GM12874 (cell line): ENCODE results near the gene ELMO1.

Source experiments
- TF ChIP-seq, protein P1 (sequence below): IDR thresholded peaks from 2 replicates; pipeline ENCODE4 v1.5.1; 2011; ENCODE audit warnings: low read depth, mild to moderate bottlenecking, control low read depth, low read length, moderate library complexity; ENCODE audit not compliant: insufficient read depth

Gene ELMO1

DNA sequence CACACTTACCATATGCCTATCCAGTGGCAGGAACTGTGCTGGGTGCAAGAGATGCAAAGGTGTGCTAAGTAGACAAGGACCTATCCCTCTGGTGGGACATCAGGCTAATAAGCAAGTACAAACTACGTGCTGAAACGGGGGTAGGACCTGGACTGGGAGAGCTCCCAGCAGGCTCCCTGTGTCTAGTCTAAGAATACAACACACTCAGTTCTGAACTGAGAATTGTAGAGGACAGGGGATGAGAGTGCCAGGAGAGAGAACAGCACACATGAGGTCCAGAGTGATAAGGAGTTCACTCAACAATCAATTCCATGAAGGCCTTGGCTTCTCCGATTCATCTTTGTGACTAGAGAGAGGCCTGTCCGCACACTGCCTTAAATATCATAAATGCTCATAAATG lies 253.7 kb downstream of the ELMO1 start:
- TF ChIP-seq, protein P1, sequence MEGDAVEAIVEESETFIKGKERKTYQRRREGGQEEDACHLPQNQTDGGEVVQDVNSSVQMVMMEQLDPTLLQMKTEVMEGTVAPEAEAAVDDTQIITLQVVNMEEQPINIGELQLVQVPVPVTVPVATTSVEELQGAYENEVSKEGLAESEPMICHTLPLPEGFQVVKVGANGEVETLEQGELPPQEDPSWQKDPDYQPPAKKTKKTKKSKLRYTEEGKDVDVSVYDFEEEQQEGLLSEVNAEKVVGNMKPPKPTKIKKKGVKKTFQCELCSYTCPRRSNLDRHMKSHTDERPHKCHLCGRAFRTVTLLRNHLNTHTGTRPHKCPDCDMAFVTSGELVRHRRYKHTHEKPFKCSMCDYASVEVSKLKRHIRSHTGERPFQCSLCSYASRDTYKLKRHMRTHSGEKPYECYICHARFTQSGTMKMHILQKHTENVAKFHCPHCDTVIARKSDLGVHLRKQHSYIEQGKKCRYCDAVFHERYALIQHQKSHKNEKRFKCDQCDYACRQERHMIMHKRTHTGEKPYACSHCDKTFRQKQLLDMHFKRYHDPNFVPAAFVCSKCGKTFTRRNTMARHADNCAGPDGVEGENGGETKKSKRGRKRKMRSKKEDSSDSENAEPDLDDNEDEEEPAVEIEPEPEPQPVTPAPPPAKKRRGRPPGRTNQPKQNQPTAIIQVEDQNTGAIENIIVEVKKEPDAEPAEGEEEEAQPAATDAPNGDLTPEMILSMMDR: no peak

DNA sequence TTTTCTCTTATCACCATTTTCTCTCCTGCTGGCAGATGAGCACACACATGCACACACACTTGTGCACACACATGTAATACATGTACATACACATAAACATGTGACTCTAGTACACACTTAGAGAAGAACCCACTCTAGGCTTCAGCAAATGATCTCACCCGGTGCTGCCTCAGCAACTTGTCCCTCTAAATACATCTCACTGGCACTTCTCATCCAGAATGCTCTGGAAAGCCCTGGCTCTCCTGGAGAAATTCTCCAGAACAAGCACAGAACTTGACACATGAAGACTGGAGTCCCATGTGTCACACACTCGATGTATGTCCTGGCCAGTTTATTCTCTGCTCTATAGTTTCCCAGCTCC lies 254.9 kb downstream of the ELMO1 start:
- TF ChIP-seq, protein P1: no peak

DNA sequence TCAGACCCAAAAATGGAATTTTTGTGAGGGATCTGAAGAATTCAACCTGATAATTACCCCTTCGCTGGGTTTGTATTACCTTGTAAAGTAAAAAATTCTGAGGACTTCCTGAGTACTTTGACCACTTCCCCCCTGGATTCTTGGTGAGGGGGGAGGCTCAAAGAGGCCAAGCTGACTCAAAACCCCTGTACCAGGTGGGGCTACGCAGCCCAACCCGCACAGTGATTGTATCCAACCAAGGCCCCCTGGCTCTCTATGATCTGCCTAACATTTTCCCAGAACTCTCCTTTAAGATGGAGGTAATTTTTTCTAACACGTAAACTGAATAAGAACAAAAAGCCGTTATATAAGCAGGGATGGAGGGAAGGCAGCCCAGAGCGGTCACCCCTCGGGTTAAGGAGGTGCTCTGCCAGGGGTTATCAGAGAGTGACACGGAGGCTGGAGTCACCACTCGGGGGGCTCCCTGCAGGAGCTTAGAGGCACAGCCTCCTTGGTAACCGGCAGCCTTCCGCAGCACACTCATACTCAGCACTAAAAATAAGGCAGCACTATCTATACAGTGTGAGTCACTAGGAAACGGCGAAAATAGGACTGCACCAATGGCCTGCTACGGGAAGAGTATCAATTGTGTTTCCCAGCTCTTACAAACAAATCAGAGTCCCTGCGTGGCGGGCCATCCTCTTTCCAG lies 255.4 kb downstream of the ELMO1 start:
- TF ChIP-seq, protein P1: no peak

DNA sequence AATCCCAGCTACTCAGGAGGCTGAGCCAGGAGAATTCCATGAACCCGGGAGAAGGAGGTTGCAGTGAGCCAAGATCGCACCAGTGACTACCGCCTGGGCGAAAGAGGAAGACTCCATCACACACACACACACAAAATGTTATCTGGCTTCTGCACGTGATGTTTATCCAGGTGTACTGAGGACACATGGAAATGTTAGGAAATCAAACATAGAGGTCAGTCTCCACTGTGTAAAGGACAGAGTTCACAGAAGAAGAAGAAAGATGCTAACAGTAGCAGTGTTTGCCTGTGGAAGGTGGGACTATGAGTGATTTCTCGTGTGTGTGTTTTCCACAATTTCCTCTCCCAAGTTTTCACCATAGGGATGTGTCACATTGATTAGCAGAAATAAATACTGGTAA lies 256.9 kb downstream of the ELMO1 start:
- TF ChIP-seq, protein P1: no peak

DNA sequence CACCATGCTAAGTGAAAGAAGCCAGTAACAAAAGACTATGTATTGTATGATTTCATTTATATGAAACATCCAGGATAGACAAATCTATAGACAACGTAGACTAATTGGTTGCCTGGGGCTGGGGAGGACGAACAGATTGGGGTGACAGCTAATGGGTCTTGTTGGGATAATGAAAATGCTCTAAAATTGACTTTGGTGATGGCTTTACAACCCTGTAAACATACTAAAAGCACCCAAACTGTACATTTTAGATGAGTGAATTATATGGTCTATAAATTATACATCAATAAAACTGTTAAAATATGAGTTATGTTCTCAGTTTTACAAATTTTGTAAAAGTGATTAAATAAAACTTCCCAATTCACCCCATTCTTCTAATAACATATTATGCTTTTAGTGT lies 261.5 kb downstream of the ELMO1 start:
- TF ChIP-seq, protein P1: no peak

GRCh38 chr7:37186753-37187152 lies 261.9 kb downstream of the ELMO1 start:
- TF ChIP-seq, protein P1: no peak

- TF ChIP-seq, protein P1: no peak
These were observed 267.1 kb downstream of the ELMO1 start for GRCh38 chr7:37181550-37181932.
